K562 (cell line): ENCODE measurements around the gene CZIB. TPM values are rescaled to one million over a fixed set of nuclear protein-coding genes. Genes with fewer than 3 reads are reported as not detected.

Experiments used
- ARHGAP35 ChIP-seq: fragments of 450-650 bp; IDR thresholded peaks from 2 replicates; pipeline ENCODE4 v1.6.1; 2018; ENCODE audit not compliant: partially characterized antibody
- ARID3B ChIP-seq: fragments of 250-450 bp; sonication (Bioruptor Pico); IDR thresholded peaks from 2 replicates; pipeline ENCODE4 v1.4.0; 2020; ENCODE audit warnings: borderline replicate concordance
- CHD2 ChIP-seq: IDR thresholded peaks from 2 replicates; pipeline ENCODE4 v1.6.1; 2011; ENCODE audit warnings: low read depth, low read length
- ETV1 ChIP-seq: fragments of 450-650 bp; conservative IDR thresholded peaks from 2 replicates; pipeline ENCODE4 v1.6.1; 2016; ENCODE audit warnings: missing genetic modification characterization, control low read depth, low read depth, missing compliant biosample characterization
- GATAD2B ChIP-seq: fragments of 450-650 bp; IDR thresholded peaks from 2 replicates; pipeline ENCODE4 v1.6.1; 2017; ENCODE audit warnings: mild to moderate bottlenecking, borderline replicate concordance
- HMGN3 ChIP-seq: IDR thresholded peaks from 2 replicates; pipeline ENCODE4 v1.6.1; 2011; ENCODE audit warnings: borderline replicate concordance, low read depth, mild to moderate bottlenecking, mixed read lengths, low read length; ENCODE audit not compliant: insufficient read length; ENCODE audit errors: extremely low read depth
- MXI1 ChIP-seq: IDR thresholded peaks from 2 replicates; pipeline ENCODE4 v1.6.1; 2011; ENCODE audit warnings: low read depth, mild to moderate bottlenecking, improper control_type of control experiment, low read length
- NBN ChIP-seq: fragments of 450-650 bp; IDR thresholded peaks from 2 replicates; pipeline ENCODE4 v1.6.1; 2016; ENCODE audit warnings: low read depth, mild to moderate bottlenecking
- NELFE ChIP-seq: IDR thresholded peaks from 2 replicates; pipeline ENCODE4 v1.6.1; 2011; ENCODE audit warnings: mild to moderate bottlenecking; ENCODE audit not compliant: insufficient read depth, insufficient read length
- NONO ChIP-seq, 2 experiments: fragments of 200-400 bp in 1 of 2; fragments of 450-650 bp in 1 of 2; formaldehyde crosslinking in 1 of 2; IDR thresholded peaks; 2 replicates each; pipeline ENCODE4 v1.6.1; 2017; ENCODE audit warnings: low read depth in 2 of 2, mild to moderate bottlenecking in 2 of 2, moderate library complexity in 2 of 2, low read length in 1 of 2
- RBM14 ChIP-seq: fragments of 200-400 bp; formaldehyde crosslinking; IDR thresholded peaks from 2 replicates; pipeline ENCODE4 v1.6.1; 2018; ENCODE audit warnings: low read depth, mild to moderate bottlenecking, low read length, moderate library complexity, borderline replicate concordance; ENCODE audit not compliant: insufficient read depth
- RBM34 ChIP-seq: fragments of 200-400 bp; formaldehyde crosslinking; IDR thresholded peaks from 2 replicates; pipeline ENCODE4 v1.6.1; 2018; ENCODE audit warnings: low read length, borderline replicate concordance; ENCODE audit not compliant: insufficient read depth
- SP1 ChIP-seq: sonication (generic); formaldehyde crosslinking; IDR thresholded peaks from 2 replicates; pipeline ENCODE4 v1.8.1; 2022; ENCODE audit warnings: mild to moderate bottlenecking, missing genetic modification reagents
- TAF7 ChIP-seq: fragments of 450-650 bp; IDR thresholded peaks from 2 replicates; pipeline ENCODE4 v1.6.1; 2016; ENCODE audit warnings: missing genetic modification characterization, missing compliant biosample characterization
- TEAD2 ChIP-seq: fragments of 450-650 bp; IDR thresholded peaks from 2 replicates; pipeline ENCODE4 v1.6.1; 2016; ENCODE audit warnings: missing genetic modification characterization, control low read depth, missing compliant biosample characterization
- TFE3 ChIP-seq: fragments of 450-650 bp; formaldehyde crosslinking; IDR thresholded peaks from 2 replicates; pipeline ENCODE4 v1.4.0; 2020; ENCODE audit warnings: mild to moderate bottlenecking, mixed read lengths
- ZBTB17 ChIP-seq: fragments of 450-650 bp; formaldehyde crosslinking; IDR thresholded peaks from 2 replicates; pipeline ENCODE4 v1.4.0; 2020; ENCODE audit warnings: mild to moderate bottlenecking
- ZNF12 ChIP-seq: sonication (generic); formaldehyde crosslinking; IDR thresholded peaks from 2 replicates; pipeline ENCODE4 v1.4.0; 2020; ENCODE audit warnings: mild to moderate bottlenecking, missing genetic modification reagents
- ZNF124 ChIP-seq: sonication (generic); formaldehyde crosslinking; IDR thresholded peaks from 2 replicates; pipeline ENCODE4 v1.8.1; 2022; ENCODE audit warnings: missing genetic modification reagents
- ZNF3 ChIP-seq: fragments of 250-450 bp; sonication (Bioruptor Pico); IDR thresholded peaks from 2 replicates; pipeline ENCODE4 v1.5.0; 2021; ENCODE audit warnings: mild to moderate bottlenecking, moderate library complexity
- ZNF316 ChIP-seq: fragments of 450-650 bp; IDR thresholded peaks from 2 replicates; pipeline ENCODE4 v1.6.1; 2016
- ZNF408 ChIP-seq: fragments of 250-450 bp; sonication (Bioruptor Pico); IDR thresholded peaks from 2 replicates; pipeline ENCODE4 v1.4.0; 2020; ENCODE audit warnings: low read depth, mild to moderate bottlenecking, moderate library complexity
- ZNF445 ChIP-seq: fragments of 250-450 bp; sonication (Bioruptor Pico); IDR thresholded peaks from 2 replicates; pipeline ENCODE4 v1.4.0; 2020; ENCODE audit warnings: low read depth, mild to moderate bottlenecking, moderate library complexity
- ZNF512 ChIP-seq: IDR thresholded peaks from 2 replicates; pipeline ENCODE4 v1.6.1; 2016; ENCODE audit warnings: missing genetic modification characterization, missing compliant biosample characterization
- polyA plus RNA-seq, 8 experiments: library from polyadenylated mRNA; depleted of rRNA in 4 of 8; stranded (reverse) in 5 of 8; unstranded in 3 of 8; fragments of >200 nt; fragmentation: Nextera tagmentation in 2 of 8; fragmentation: Illumina TruSeq in 1 of 8; extraction: Ambion mirVana in 2 of 8; extraction: Trizol in 1 of 8; gene quantifications; 2 replicates each; pipeline versions ENCODE4 v1.2.1 to v1.2.3, GENCODE V29; 2011 to 2014; ENCODE audit warnings: inconsistent platforms in 1 of 8, missing spikeins in 1 of 8
- total RNA-seq, 7 experiments: library from RNA; depleted of rRNA in 6 of 7; stranded (reverse); fragments of >200 nt in 6 of 7; fragmentation: Illumina TruSeq in 2 of 7; extraction: Trizol in 2 of 7; gene quantifications; 2 replicates each; pipeline versions ENCODE4 v1.2.1 to v1.2.3, GENCODE V29; 2011 to 2021; ENCODE audit warnings: low replicate concordance in 1 of 7

The CZIB gene
- total and polyA plus RNA-seq, 9 of the 15 experiments (the other 6 are each of a cell fraction or from before 2014, with no cell fraction given), result 52.6 to 111 (median 80.0) TPM

- no peak for TF ChIP-seq TFE3 (CRISPR knock-in tag)
- peak; percentile 35; the same call in 1 of the 2 replicates for TF ChIP-seq GATAD2B
- TF ChIP-seq ARID3B (CRISPR knock-in tag), result peak; percentile 65; the same call in 1 of the 2 replicates
- TF ChIP-seq ZNF3 (CRISPR knock-in tag), result no peak
- peak; percentile 21; the same call in 1 of the 2 replicates for TF ChIP-seq CHD2
- TF ChIP-seq SP1 (CRISPR knock-in tag), result peak; percentile 88
- no peak for TF ChIP-seq RBM34
- TF ChIP-seq ZBTB17 (CRISPR knock-in tag), result peak; percentile 68; the same call in 1 of the 2 replicates
- no peak for TF ChIP-seq ZNF512 (tag)
- TF ChIP-seq ZNF445 (CRISPR knock-in tag), result no peak
- TF ChIP-seq ZNF316, result peak; percentile 70
- TF ChIP-seq TEAD2, result no peak
- TF ChIP-seq ETV1 (tag), result peak; percentile 95
- peak; percentile 76; the same call in 1 of the 2 replicates for TF ChIP-seq ZNF12 (CRISPR knock-in tag)
- peak; percentile 41; the same call in 1 of the 2 replicates for TF ChIP-seq MXI1
- TF ChIP-seq NBN, result peak; percentile 90
- TF ChIP-seq NELFE, result no peak
- peak; percentile 87 for TF ChIP-seq TAF7 (tag)
- no peak for TF ChIP-seq ZNF124 (CRISPR knock-in tag)
- TF ChIP-seq NONO (IDR thresholded peaks at IDR 0.05; ENCODE audit: low read depth in 2 of 2, low read length in 1 of 2), result peak; percentile 26 to 87; a peak in 2 of 4 replicates
- peak; percentile 97 for TF ChIP-seq HMGN3
- TF ChIP-seq ZNF408 (CRISPR knock-in tag), result no peak
- no peak for TF ChIP-seq ARHGAP35
- TF ChIP-seq RBM14, result no peak
Measured at GRCh38 chr1:53220171-53220961, at the start of gene CZIB (continued).
